H1 (cell line): ENCODE data around the gene CORO1A. TPM values are rescaled to one million over a fixed set of nuclear protein-coding genes. Genes with fewer than 3 reads are reported as not detected.

ENCODE experiments used
- CTCF ChIA-PET: fragments of 300-600 bp; sonication (Branson Sonifier 250); formaldehyde crosslinking; loops from one replicate; lab custom pipeline; 2021; ENCODE audit not compliant: partially characterized antibody; lab: Charles Lee
- POLR2A ChIA-PET: fragments of 300-600 bp; sonication (Branson Sonifier 250); formaldehyde crosslinking; loops from one replicate; lab custom pipeline; 2021; ENCODE audit warnings: inconsistent platforms; ENCODE audit not compliant: partially characterized antibody; lab: Charles Lee
- DNase-seq, 2 experiments: peaks; one replicate each; pipeline versions ENCODE4 v3.0.0 to v3.0.0-alpha.2; 2010 to 2022; ENCODE audit warnings: low spot score in 2 of 2, low read depth in 1 of 2, mixed read lengths in 1 of 2
- FAIRE-seq: peaks from 2 replicates; lab custom pipeline; 2011; peaks lifted over from hg19 to GRCh38; lab: Jason Lieb, UNC
- H2AFZ ChIP-seq: 2 replicates; pipeline ENCODE4 v1.8.1; 2012; ENCODE audit warnings: low read length, inconsistent platforms
- H2AK5ac ChIP-seq: 2 replicates; pipeline ENCODE4 v1.6.1; 2013; ENCODE audit warnings: low read depth, low read length
- H2BK120ac ChIP-seq: replicated peaks from 2 replicates; pipeline ENCODE3; 2013; ENCODE audit warnings: low read depth, low read length, inconsistent platforms
- H2BK12ac ChIP-seq: 2 replicates; pipeline ENCODE4 v1.6.1; 2013; ENCODE audit warnings: low read depth, low read length
- H2BK15ac ChIP-seq: 2 replicates; pipeline ENCODE4 v1.6.1; 2013; ENCODE audit warnings: low read length
- H2BK20ac ChIP-seq: 2 replicates; pipeline ENCODE4 v1.6.1; 2013; ENCODE audit warnings: low read length
- H2BK5ac ChIP-seq: 2 replicates; pipeline ENCODE4 v1.6.1; 2013; ENCODE audit warnings: low read depth, low read length
- H3K14ac ChIP-seq: 2 replicates; pipeline ENCODE4 v1.6.1; 2013; ENCODE audit warnings: inconsistent platforms; ENCODE audit not compliant: insufficient read length
- H3K18ac ChIP-seq: 2 replicates; pipeline ENCODE4 v1.6.1; 2013; ENCODE audit warnings: low read length; ENCODE audit errors: extremely low read depth
- H3K23ac ChIP-seq: 2 replicates; pipeline ENCODE4 v1.6.1; 2013; ENCODE audit warnings: inconsistent platforms; ENCODE audit not compliant: insufficient read length
- H3K23me2 ChIP-seq: 2 replicates; pipeline ENCODE4 v1.6.1; 2013; ENCODE audit warnings: low read depth, low read length
- H3K27ac ChIP-seq: 2 replicates; pipeline ENCODE4 v1.6.1; 2011; ENCODE audit warnings: low read depth, low read length, inconsistent platforms
- H3K27me3 ChIP-seq, 4 experiments: replicated peaks in 1 of 4; 1 replicate in 1 of 4; 2 replicates in 3 of 4; pipeline versions ENCODE4 v1.6.1 to v1.8.1; 2011 to 2013; ENCODE audit warnings: low read length in 3 of 4, mild to moderate bottlenecking in 3 of 4, inconsistent platforms in 2 of 4, mixed read lengths in 2 of 4, moderate library complexity in 1 of 4; ENCODE audit not compliant: control insufficient read depth in 3 of 4, insufficient read depth in 3 of 4; ENCODE audit errors: extremely low read depth in 1 of 4
- H3K36me3 ChIP-seq, 4 experiments: 2 replicates each; pipeline versions ENCODE4 v1.6.1 to v1.8.1; 2011 to 2013; ENCODE audit warnings: mild to moderate bottlenecking in 4 of 4, low read length in 3 of 4, moderate library complexity in 2 of 4, control low read depth in 1 of 4, inconsistent platforms in 1 of 4; ENCODE audit not compliant: insufficient read depth in 4 of 4, control insufficient read depth in 2 of 4
- H3K4ac ChIP-seq: replicated peaks from 2 replicates; pipeline ENCODE3; 2013; ENCODE audit warnings: low read length, low read depth, mixed read lengths, inconsistent platforms; ENCODE audit not compliant: insufficient read length
- H3K4me1 ChIP-seq, 4 experiments: replicated peaks in 1 of 4; 1 replicate in 1 of 4; 2 replicates in 3 of 4; pipeline versions ENCODE4 v1.6.1 to v1.8.1; 2011 to 2013; ENCODE audit warnings: low read length in 3 of 4, inconsistent platforms in 2 of 4, mixed read lengths in 1 of 4; ENCODE audit not compliant: insufficient read depth in 4 of 4, control insufficient read depth in 3 of 4
- H3K4me2 ChIP-seq, 2 experiments: 2 replicates each; pipeline versions ENCODE4 v1.6.1 to v1.8.1; 2011 to 2013; ENCODE audit warnings: low read depth in 2 of 2, low read length in 2 of 2, control low read depth in 1 of 2, inconsistent platforms in 1 of 2, mild to moderate bottlenecking in 1 of 2; ENCODE audit not compliant: insufficient read depth in 1 of 2
- H3K4me3 ChIP-seq, 4 experiments: fragments of 200-600, 300-600 bp in 1 of 4; sonication (generic), shearing (Covaris generic), sonication (Bioruptor Twin) in 1 of 4; 2 replicates each; pipeline versions ENCODE4 v1.5.1 to v1.8.1; 2011 to 2016; ENCODE audit warnings: low read length in 4 of 4, low read depth in 3 of 4, control low read depth in 2 of 4, inconsistent platforms in 2 of 4, mild to moderate bottlenecking in 2 of 4, mixed read lengths in 1 of 4, moderate library complexity in 1 of 4; ENCODE audit not compliant: insufficient read depth in 2 of 4; ENCODE audit errors: extremely low read depth in 1 of 4
- H3K56ac ChIP-seq: replicated peaks from 2 replicates; pipeline ENCODE3; 2013; ENCODE audit warnings: low read depth, mild to moderate bottlenecking, mixed read lengths, low read length, inconsistent platforms; ENCODE audit not compliant: insufficient read length
- H3K79me1 ChIP-seq: 2 replicates; pipeline ENCODE4 v1.6.1; 2013; ENCODE audit warnings: low read depth, low read length, control low read depth
- H3K79me2 ChIP-seq, 2 experiments: 2 replicates each; pipeline versions ENCODE4 v1.6.1 to v1.8.1; 2012 to 2013; ENCODE audit warnings: low read length in 2 of 2, mild to moderate bottlenecking in 2 of 2, inconsistent platforms in 1 of 2; ENCODE audit not compliant: insufficient read depth in 2 of 2, control insufficient read depth in 1 of 2
- H3K9ac ChIP-seq, 4 experiments: replicated peaks in 1 of 4; 1 replicate in 1 of 4; 2 replicates in 3 of 4; pipeline versions ENCODE4 v1.6.1 to v1.8.1; 2011 to 2013; ENCODE audit warnings: low read depth in 3 of 4, low read length in 3 of 4, control low read depth in 2 of 4, mild to moderate bottlenecking in 2 of 4, moderate library complexity in 2 of 4, inconsistent platforms in 1 of 4; ENCODE audit errors: extremely low read depth in 1 of 4
- H3K9me3 ChIP-seq, 2 experiments: 2 replicates each; pipeline versions ENCODE4 v1.6.1 to v1.8.1; 2012 to 2013; ENCODE audit warnings: mild to moderate bottlenecking in 2 of 2, moderate library complexity in 2 of 2, control low read depth in 1 of 2, inconsistent platforms in 1 of 2, low read depth in 1 of 2, low read length in 1 of 2, mixed read lengths in 1 of 2; ENCODE audit not compliant: insufficient read depth in 2 of 2
- H4K20me1 ChIP-seq, 2 experiments: replicated peaks in 1 of 2; 2 replicates each; pipeline versions ENCODE3 to v1.8.1; 2011 to 2013; ENCODE audit warnings: inconsistent platforms in 2 of 2, low read length in 2 of 2, mild to moderate bottlenecking in 1 of 2; ENCODE audit not compliant: insufficient read depth in 2 of 2, control insufficient read depth in 1 of 2
- H4K5ac ChIP-seq: 2 replicates; pipeline ENCODE4 v1.6.1; 2013; ENCODE audit warnings: low read length, low read depth, mixed read lengths, inconsistent platforms; ENCODE audit not compliant: insufficient read length
- H4K8ac ChIP-seq: 2 replicates; pipeline ENCODE4 v1.8.0; 2013; ENCODE audit warnings: mild to moderate bottlenecking, moderate library complexity, low read length, inconsistent platforms; ENCODE audit not compliant: insufficient read depth; ENCODE audit errors: extremely low read depth
- H4K91ac ChIP-seq: replicated peaks from 2 replicates; pipeline ENCODE3; 2013; ENCODE audit warnings: low read length, mixed read lengths, inconsistent platforms; ENCODE audit not compliant: insufficient read length
- CEBPB ChIP-seq: IDR thresholded peaks from 2 replicates; pipeline ENCODE4 v1.6.1; 2012; ENCODE audit warnings: low read depth, low read length
- MAX ChIP-seq: IDR thresholded peaks from 2 replicates; pipeline ENCODE4 v1.6.1; 2012; ENCODE audit warnings: inconsistent platforms
- POU5F1 ChIP-seq: IDR thresholded peaks from 2 replicates; pipeline ENCODE4 v1.6.1; 2011; ENCODE audit warnings: low read depth, mild to moderate bottlenecking, low read length, moderate library complexity
- WGBS, 2 experiments: shearing (Covaris generic) in 1 of 2; methylation state at CpG; one replicate each; pipeline versions ENCODE4 v1.1.6 to v1.1.7; 2013 to 2015; ENCODE audit warnings: low lambda C conversion rate in 2 of 2, mixed read lengths in 2 of 2, inconsistent platforms in 1 of 2, low coverage in 1 of 2, missing lambda C conversion rate in 1 of 2; ENCODE audit not compliant: insufficient replicate concordance in 2 of 2, insufficient coverage in 1 of 2, insufficient read length in 1 of 2; ENCODE audit errors: extremely low coverage in 1 of 2, missing lambda C conversion rate in 1 of 2; 5-methylcytosine and 5-hydroxymethylcytosine counted together
- polyA plus RNA-seq, 7 experiments: library from polyadenylated mRNA; depleted of rRNA in 3 of 7; stranded (reverse) in 5 of 7; unstranded in 2 of 7; fragments of >200 nt in 5 of 7; fragments of 200-250 nt in 2 of 7; gene quantifications; 1 replicate in 5 of 7; 2 replicates in 1 of 7; 4 replicates in 1 of 7; pipeline versions ENCODE4 v1.2.1 to v1.2.3, GENCODE V29; 2011 to 2013; ENCODE audit warnings: missing spikeins in 2 of 7, mixed read lengths in 2 of 7
- total RNA-seq: library from RNA; stranded (reverse); fragmentation: NEBNext Ultra II Directional; extraction: Animal tissue kit (Norgen Biotek cat#: 25700); gene quantifications from 2 replicates; pipeline ENCODE4 v1.2.1, GENCODE V29; 2021

CORO1A gene
- total and polyA plus RNA-seq, 2 of the 8 experiments (the other 6 are each of a cell fraction or from before 2014, with no cell fraction given), result 10.9 to 11.7 TPM

GRCh38 chr16:30185683-30186421 is 2.5 kb downstream of the CORO1A start:
- H3K36me3 ChIP-seq, result no peaks in the 10 kb centered on the region
- H3K4me2 ChIP-seq, result no peak overlapping the region
- no peaks in the 10 kb centered on the region for H3K79me2 ChIP-seq
- DNase-seq (peak in 1 of 2 experiments; percentile 51), FAIRE-seq (no peak)
- H4K5ac ChIP-seq, result no peak overlapping the region
- no peak overlapping the region for H4K91ac ChIP-seq
- no peaks in the 10 kb centered on the region for H3K79me1 ChIP-seq
- H4K20me1 ChIP-seq, result peaks cover 7 to 8% of the 10 kb centered on the region in 2 experiments
- H2BK20ac ChIP-seq, result no peak overlapping the region
- H2AFZ ChIP-seq, result no peak overlapping the region
- no peak overlapping the region for H3K9ac ChIP-seq
- H3K27me3 ChIP-seq, result peaks cover 0 to 16% (median 10%) of the 10 kb centered on the region in 4 experiments; a peak in 4 of 7 replicates
- no peak overlapping the region for H2BK15ac ChIP-seq
- H2BK5ac ChIP-seq, result peak overlapping the region; percentile 24; the same call in 1 of the 2 replicates
- H3K4ac ChIP-seq, result no peak overlapping the region
- TF ChIP-seq POU5F1, result no peak
- peak; percentile 37; the same call in 1 of the 2 replicates for TF ChIP-seq CEBPB
- 0 out of 2 replicates have a peak, but pooled peaks have one; percentile 26 for TF ChIP-seq MAX
- H2BK120ac ChIP-seq, result no peak overlapping the region
- H3K23me2 ChIP-seq, result peaks cover 9% of the 10 kb centered on the region; the same call in 1 of the 2 replicates
- H3K14ac ChIP-seq, result no peak overlapping the region
- no peak overlapping the region for H3K18ac ChIP-seq
- no peak overlapping the region for H2AK5ac ChIP-seq
- H3K27ac ChIP-seq, result no peak overlapping the region
- H3K4me1 ChIP-seq, result peaks cover 0 to 12% (median 4%) of the 10 kb centered on the region in 4 experiments; a peak in 4 of 7 replicates
- H3K56ac ChIP-seq, result no peak overlapping the region
- no peak overlapping the region for H3K4me3 ChIP-seq
- 97% methylated on average over 6 of the region's 15 CpGs; no CpG with 5 or more reads in 1 of the 2 experiments for WGBS, 2 experiments
- ChIA-PET POLR2A (interaction anchor here (1.2 kb wide), 1 partner anchor 14 kb away, joined by 3 read pairs; no protein-coding TSS in a partner anchor), CTCF (interaction anchor here (1.0 to 4.4 kb wide), 4 partner anchors 68 to 322 kb away, joined by 4 to 21 read pairs (median 5); partner anchors contain the start of gene GDPD3)
- no peak overlapping the region for H3K23ac ChIP-seq
- no peak overlapping the region; the same call in 1 of the 2 replicates for H4K8ac ChIP-seq
- H2BK12ac ChIP-seq, result no peak overlapping the region
- H3K9me3 ChIP-seq, result no peaks in the 10 kb centered on the region
